Measurements from ENCODE around the gene LRTM2.

GRCh38 chr12:1857821-1858220, 37.5 kb downstream of the LRTM2 start:
- TF ChIP-seq POLR2A (IDR thresholded peaks at IDR 0.05; ENCODE audit: low read depth, low read length) (no peak), POLR2AphosphoS5 (IDR thresholded peaks at IDR 0.05; ENCODE audit: low read depth, low read length) (no peak), SPI1 (IDR thresholded peaks at IDR 0.05; ENCODE audit: low read depth, low read length) (no peak), POU2F2 (IDR thresholded peaks at IDR 0.05; ENCODE audit: low read depth, low read length) (no peak), TAF1 (IDR thresholded peaks at IDR 0.05; ENCODE audit: low read depth, low read length) (no peak), PAX5 (IDR thresholded peaks at IDR 0.05; ENCODE audit: insufficient read depth, low read length, severe bottlenecking) (no peak)
